Measurements from ENCODE around the gene WDR81.
"Not testable (repeated sequence)": the region's sequence is repeated elsewhere in the genome, so short reads cannot be mapped to it uniquely, and the experiment has no call there.

The WDR81 gene

GRCh38 chr17:1716912-1717695 is 7.4 kb upstream of the WDR81 start:
- Histone ChIP-seq H3K79me2 (ENCODE audit: control insufficient read depth, insufficient read depth, low read length) (peaks cover 2% of the 10 kb centered on the region), H4K8ac (ENCODE audit: low read depth, low read length) (peak overlapping the region; percentile 93), H3K23ac (ENCODE audit: low read length) (no peak overlapping the region), H3K4ac (ENCODE audit: low read depth, low read length) (peak overlapping the region; percentile 100), H3K27me3 (ENCODE audit: insufficient read depth, low read length, poor library complexity) (no peaks in the 10 kb centered on the region), H3K36me3 (ENCODE audit: control insufficient read depth, insufficient read depth, low read length) (no peaks in the 10 kb centered on the region), H2BK15ac (replicated peaks; ENCODE audit: low read depth) (peak overlapping the region; percentile 79), H3K9ac (ENCODE audit: low read length) (peak overlapping the region; percentile 92), H3K4me1 (ENCODE audit: control insufficient read depth, low read depth, low read length) (peaks cover 4% of the 10 kb centered on the region), H3K79me1 (ENCODE audit: low read length) (peaks cover 5% of the 10 kb centered on the region), H3K56ac (ENCODE audit: low read length) (peak overlapping the region; percentile 98), H3K4me2 (ENCODE audit: low read length) (peak overlapping the region; percentile 87), H3K4me3 (ENCODE audit: low read length) (peak overlapping the region; percentile 67), H4K5ac (ENCODE audit: low read length) (peak overlapping the region; percentile 98), H2BK120ac (ENCODE audit: low read depth, low read length) (peak overlapping the region; percentile 99), H3K18ac (ENCODE audit: low read length) (peak overlapping the region; percentile 100), H2BK5ac (ENCODE audit: low read length) (peak overlapping the region; percentile 98), H3K27ac (ENCODE audit: low read depth, low read length) (peak overlapping the region; percentile 99), H2AK5ac (ENCODE audit: low read length) (peak overlapping the region; percentile 12)
- WGBS (ENCODE audit: extremely low coverage, insufficient coverage, low lambda C conversion rate) = no CpG with 5 or more reads among the region's 13 CpGs
- DNase-seq = peak; percentile 100

- H4K5ac ChIP-seq (ENCODE audit: low read length) = no peak overlapping the region
- H3K23ac ChIP-seq (ENCODE audit: low read length) = no peak overlapping the region
- H2BK120ac ChIP-seq (ENCODE audit: low read depth, low read length) = peak overlapping the region; percentile 2
- DNase-seq = no peak
- H3K27me3 ChIP-seq (ENCODE audit: insufficient read depth, low read length, poor library complexity) = no peaks in the 10 kb centered on the region
- H3K56ac ChIP-seq (ENCODE audit: low read length) = peak overlapping the region; percentile 73
- H4K8ac ChIP-seq (ENCODE audit: low read depth, low read length) = no peak overlapping the region
- peaks cover 4% of the 10 kb centered on the region for H3K4me1 ChIP-seq (ENCODE audit: control insufficient read depth, low read depth, low read length)
- H3K79me1 ChIP-seq (ENCODE audit: low read length) = peaks cover 2% of the 10 kb centered on the region
- H3K27ac ChIP-seq (ENCODE audit: low read depth, low read length) = no peak overlapping the region
- H2BK5ac ChIP-seq (ENCODE audit: low read length) = no peak overlapping the region
- peak overlapping the region; percentile 21 for H3K4ac ChIP-seq (ENCODE audit: low read depth, low read length)
- no peak overlapping the region for H3K4me2 ChIP-seq (ENCODE audit: low read length)
- H3K9ac ChIP-seq (ENCODE audit: low read length) = no peak overlapping the region
- H3K36me3 ChIP-seq (ENCODE audit: control insufficient read depth, insufficient read depth, low read length) = no peaks in the 10 kb centered on the region
- H3K79me2 ChIP-seq (ENCODE audit: control insufficient read depth, insufficient read depth, low read length) = peaks cover 2% of the 10 kb centered on the region
- H2BK15ac ChIP-seq (replicated peaks; ENCODE audit: low read depth) = no peak overlapping the region
- H3K18ac ChIP-seq (ENCODE audit: low read length) = peak overlapping the region; percentile 34
- H2AK5ac ChIP-seq (ENCODE audit: low read length) = no peak overlapping the region
- H3K4me3 ChIP-seq (ENCODE audit: low read length) = no peak overlapping the region
- WGBS (ENCODE audit: extremely low coverage, insufficient coverage, low lambda C conversion rate) = no CpG with 5 or more reads among the region's 19 CpGs
These were observed 5.9 kb upstream of the WDR81 start for GRCh38 chr17:1718362-1719165.

DNA sequence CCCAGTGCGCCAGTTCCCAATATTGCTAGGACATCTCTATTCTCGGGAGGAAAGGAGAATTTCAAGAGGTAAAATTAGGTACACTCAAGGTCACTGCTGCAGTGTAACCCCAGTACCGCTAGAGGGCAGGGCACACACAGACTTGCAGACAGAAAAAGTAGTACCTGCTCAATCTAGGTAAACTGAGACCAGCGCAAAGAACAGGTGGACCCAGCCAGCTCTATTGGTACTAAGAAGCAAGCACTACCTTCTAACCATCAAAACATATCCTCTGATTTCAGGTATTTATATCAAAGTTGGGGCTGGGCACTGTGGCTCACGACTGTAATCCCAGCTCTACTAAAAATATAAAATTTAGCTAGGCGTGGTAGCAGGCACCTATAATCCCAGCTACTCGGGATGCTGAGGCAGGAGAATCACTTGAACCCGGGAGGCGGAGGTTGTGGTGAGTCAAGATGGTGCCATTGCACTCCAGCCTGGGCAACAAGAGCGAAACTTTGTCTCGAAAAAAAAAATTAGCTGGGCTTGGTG is 3.6 kb upstream of the WDR81 start:
- H3K18ac ChIP-seq (ENCODE audit: low read length) = no peak overlapping the region
- no peak overlapping the region for H2AK5ac ChIP-seq (ENCODE audit: low read length)
- H3K4me1 ChIP-seq (ENCODE audit: control insufficient read depth, low read depth, low read length) = peaks cover 4% of the 10 kb centered on the region
- H4K8ac ChIP-seq (ENCODE audit: low read depth, low read length) = no peak overlapping the region
- H3K36me3 ChIP-seq (ENCODE audit: control insufficient read depth, insufficient read depth, low read length) = no peaks in the 10 kb centered on the region
- no peak overlapping the region for H3K4me2 ChIP-seq (ENCODE audit: low read length)
- H3K27me3 ChIP-seq (ENCODE audit: insufficient read depth, low read length, poor library complexity) = no peaks in the 10 kb centered on the region
- no peak overlapping the region for H2BK120ac ChIP-seq (ENCODE audit: low read depth, low read length)
- no peak overlapping the region for H2BK15ac ChIP-seq (replicated peaks; ENCODE audit: low read depth)
- H3K79me2 ChIP-seq (ENCODE audit: control insufficient read depth, insufficient read depth, low read length) = no peaks in the 10 kb centered on the region
- peak; percentile 70 for DNase-seq
- no peak overlapping the region for H3K4me3 ChIP-seq (ENCODE audit: low read length)
- no peaks in the 10 kb centered on the region for H3K79me1 ChIP-seq (ENCODE audit: low read length)
- no peak overlapping the region for H3K9ac ChIP-seq (ENCODE audit: low read length)
- H3K56ac ChIP-seq (ENCODE audit: low read length) = no peak overlapping the region
- H4K5ac ChIP-seq (ENCODE audit: low read length) = no peak overlapping the region
- H3K27ac ChIP-seq (ENCODE audit: low read depth, low read length) = no peak overlapping the region
- H3K4ac ChIP-seq (ENCODE audit: low read depth, low read length) = no peak overlapping the region
- WGBS (ENCODE audit: extremely low coverage, insufficient coverage, low lambda C conversion rate) = no CpG with 5 or more reads among the region's 11 CpGs
- no peak overlapping the region for H2BK5ac ChIP-seq (ENCODE audit: low read length)
- H3K23ac ChIP-seq (ENCODE audit: low read length) = no peak overlapping the region

DNA sequence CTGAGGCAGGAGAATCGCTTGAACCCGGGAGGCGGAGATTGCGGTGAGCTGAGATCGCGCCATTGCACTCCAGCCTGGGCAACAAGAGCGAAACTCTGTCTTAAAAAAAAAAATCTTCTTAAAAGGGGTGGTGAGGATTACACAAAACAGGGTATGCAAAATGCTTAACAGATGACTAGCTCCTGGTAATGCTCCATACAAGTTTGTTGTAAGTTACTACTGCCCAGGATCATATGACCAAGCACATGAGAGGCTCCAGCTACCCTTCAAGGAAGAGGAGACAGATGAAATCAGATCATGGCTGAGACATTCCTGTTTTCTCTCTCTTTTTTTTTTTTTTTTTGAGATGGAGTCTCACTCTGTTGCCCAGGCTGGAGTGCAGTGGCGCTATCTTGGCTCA is 2.5 kb upstream of the WDR81 start:
- no CpG with 5 or more reads among the region's 8 CpGs for WGBS (ENCODE audit: extremely low coverage, insufficient coverage, low lambda C conversion rate)
- H3K36me3 ChIP-seq (ENCODE audit: control insufficient read depth, insufficient read depth, low read length); H3K4me3 ChIP-seq (ENCODE audit: low read length); H3K27ac ChIP-seq (ENCODE audit: low read depth, low read length); H3K23ac ChIP-seq (ENCODE audit: low read length); H4K5ac ChIP-seq (ENCODE audit: low read length); DNase-seq; H2AK5ac ChIP-seq (ENCODE audit: low read length); H3K56ac ChIP-seq (ENCODE audit: low read length); H3K4me1 ChIP-seq (ENCODE audit: control insufficient read depth, low read depth, low read length); H3K79me1 ChIP-seq (ENCODE audit: low read length); H3K79me2 ChIP-seq (ENCODE audit: control insufficient read depth, insufficient read depth, low read length); H3K4ac ChIP-seq (ENCODE audit: low read depth, low read length); H4K8ac ChIP-seq (ENCODE audit: low read depth, low read length); H3K27me3 ChIP-seq (ENCODE audit: insufficient read depth, low read length, poor library complexity); H3K18ac ChIP-seq (ENCODE audit: low read length); H2BK120ac ChIP-seq (ENCODE audit: low read depth, low read length); H2BK15ac ChIP-seq (replicated peaks; ENCODE audit: low read depth); H3K4me2 ChIP-seq (ENCODE audit: low read length); H3K9ac ChIP-seq (ENCODE audit: low read length); H2BK5ac ChIP-seq (ENCODE audit: low read length): not testable (repeated sequence)

DNA sequence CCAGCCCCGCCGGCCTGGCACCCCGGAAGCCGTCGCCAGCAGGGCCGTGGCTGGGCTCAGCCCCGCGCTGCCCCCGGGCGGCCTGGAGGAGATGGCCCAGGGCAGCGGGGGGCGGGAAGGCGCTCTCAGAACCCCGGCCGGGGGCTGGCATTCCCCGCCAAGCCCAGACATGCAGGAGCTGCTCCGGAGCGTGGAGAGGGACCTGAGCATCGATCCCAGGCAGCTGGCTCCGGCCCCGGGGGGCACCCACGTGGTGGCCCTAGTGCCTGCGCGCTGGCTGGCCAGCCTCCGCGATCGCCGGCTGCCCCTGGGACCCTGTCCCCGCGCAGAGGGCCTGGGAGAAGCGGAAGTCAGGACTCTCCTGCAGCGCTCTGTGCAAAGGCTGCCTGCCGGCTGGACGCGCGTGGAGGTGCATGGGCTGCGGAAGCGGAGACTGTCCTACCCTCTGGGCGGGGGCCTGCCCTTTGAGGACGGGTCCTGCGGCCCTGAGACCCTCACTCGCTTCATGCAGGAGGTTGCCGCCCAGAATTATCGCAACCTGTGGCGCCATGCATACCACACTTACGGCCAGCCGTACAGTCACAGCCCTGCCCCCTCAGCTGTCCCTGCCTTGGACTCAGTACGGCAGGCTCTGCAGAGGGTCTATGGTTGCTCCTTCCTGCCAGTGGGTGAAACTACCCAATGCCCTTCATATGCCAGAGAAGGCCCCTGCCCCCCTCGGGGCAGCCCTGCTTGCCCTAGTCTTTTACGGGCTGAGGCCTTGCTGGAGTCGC is 551 bp downstream of the WDR81 start:
- Histone ChIP-seq H2BK120ac (ENCODE audit: low read depth, low read length) (no peak overlapping the region), H2BK5ac (ENCODE audit: low read length) (no peak overlapping the region), H4K8ac (ENCODE audit: low read depth, low read length) (no peak overlapping the region), H3K4me1 (ENCODE audit: control insufficient read depth, low read depth, low read length) (no peaks in the 10 kb centered on the region), H3K23ac (ENCODE audit: low read length) (peak overlapping the region; percentile 1), H3K79me2 (ENCODE audit: control insufficient read depth, insufficient read depth, low read length) (no peaks in the 10 kb centered on the region), H2BK15ac (replicated peaks; ENCODE audit: low read depth) (no peak overlapping the region), H4K5ac (ENCODE audit: low read length) (no peak overlapping the region), H3K4me3 (ENCODE audit: low read length) (peak overlapping the region; percentile 11), H3K56ac (ENCODE audit: low read length) (peak overlapping the region; percentile 84), H3K79me1 (ENCODE audit: low read length) (no peaks in the 10 kb centered on the region), H3K27ac (ENCODE audit: low read depth, low read length) (no peak overlapping the region), H3K4ac (ENCODE audit: low read depth, low read length) (no peak overlapping the region), H3K27me3 (ENCODE audit: insufficient read depth, low read length, poor library complexity) (no peaks in the 10 kb centered on the region), H3K18ac (ENCODE audit: low read length) (peak overlapping the region; percentile 60), H3K36me3 (ENCODE audit: control insufficient read depth, insufficient read depth, low read length) (no peaks in the 10 kb centered on the region), H3K9ac (ENCODE audit: low read length) (peak overlapping the region; percentile 72), H2AK5ac (ENCODE audit: low read length) (no peak overlapping the region), H3K4me2 (ENCODE audit: low read length) (peak overlapping the region; percentile 29)
- WGBS (ENCODE audit: extremely low coverage, insufficient coverage, low lambda C conversion rate) = no CpG with 5 or more reads among the region's 51 CpGs
- DNase-seq = peak; percentile 37

All from mesendoderm (in vitro differentiated cells).